Fibroblast of lung (primary cell): ENCODE data around the gene CYYR1.

Experiments used
- EZH2 ChIP-seq: IDR thresholded peaks from 2 replicates; pipeline ENCODE4 v1.5.1; 2012; ENCODE audit warnings: low read length, control low read depth, mild to moderate bottlenecking; ENCODE audit errors: missing control alignments
- TF ChIP-seq, protein P1 (sequence below), 2 donors: IDR thresholded peaks in 1 of 2; conservative IDR thresholded peaks in 1 of 2; 1 replicate in 1 of 2; 2 replicates in 1 of 2; pipeline ENCODE4 v1.5.1; 2011 to 2012; ENCODE audit warnings: low read length in 2 of 2, control low read depth in 1 of 2, inconsistent platforms in 1 of 2, low read depth in 1 of 2, mild to moderate bottlenecking in 1 of 2

DNA sequence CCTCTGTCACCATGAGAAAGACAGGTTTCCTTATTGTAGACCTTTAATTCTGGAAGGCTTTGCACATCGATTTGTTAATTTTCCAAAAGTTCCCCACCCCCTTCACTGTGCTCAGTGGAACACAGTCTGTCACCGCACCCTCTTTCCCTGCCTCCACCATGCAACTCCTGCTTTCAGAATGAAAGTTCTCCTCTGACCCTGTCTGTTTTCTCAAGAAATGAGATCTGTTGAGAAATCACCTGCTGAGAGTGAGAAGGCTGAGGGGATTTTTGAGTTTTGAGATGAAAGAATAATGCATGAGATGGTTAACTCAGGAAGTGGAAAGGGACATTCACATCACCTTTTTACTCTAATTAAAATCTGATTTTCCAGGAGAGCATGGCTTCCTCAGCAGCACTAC, 99.6 kb downstream of the CYYR1 start:
- TF ChIP-seq, protein P1, sequence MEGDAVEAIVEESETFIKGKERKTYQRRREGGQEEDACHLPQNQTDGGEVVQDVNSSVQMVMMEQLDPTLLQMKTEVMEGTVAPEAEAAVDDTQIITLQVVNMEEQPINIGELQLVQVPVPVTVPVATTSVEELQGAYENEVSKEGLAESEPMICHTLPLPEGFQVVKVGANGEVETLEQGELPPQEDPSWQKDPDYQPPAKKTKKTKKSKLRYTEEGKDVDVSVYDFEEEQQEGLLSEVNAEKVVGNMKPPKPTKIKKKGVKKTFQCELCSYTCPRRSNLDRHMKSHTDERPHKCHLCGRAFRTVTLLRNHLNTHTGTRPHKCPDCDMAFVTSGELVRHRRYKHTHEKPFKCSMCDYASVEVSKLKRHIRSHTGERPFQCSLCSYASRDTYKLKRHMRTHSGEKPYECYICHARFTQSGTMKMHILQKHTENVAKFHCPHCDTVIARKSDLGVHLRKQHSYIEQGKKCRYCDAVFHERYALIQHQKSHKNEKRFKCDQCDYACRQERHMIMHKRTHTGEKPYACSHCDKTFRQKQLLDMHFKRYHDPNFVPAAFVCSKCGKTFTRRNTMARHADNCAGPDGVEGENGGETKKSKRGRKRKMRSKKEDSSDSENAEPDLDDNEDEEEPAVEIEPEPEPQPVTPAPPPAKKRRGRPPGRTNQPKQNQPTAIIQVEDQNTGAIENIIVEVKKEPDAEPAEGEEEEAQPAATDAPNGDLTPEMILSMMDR (conservative IDR thresholded peaks at IDR 0.05 in 1 of 2, IDR thresholded peaks at IDR 0.05 in 1 of 2; ENCODE audit: low read depth in 1 of 2, low read length in 2 of 2): no peak
- no peak for TF ChIP-seq EZH2
